ENCODE results near the gene RPS6KC1.

Gene RPS6KC1

GRCh38 chr1:213057264-213058059, 6.4 kb downstream of the RPS6KC1 start:
- no peaks in the 10 kb centered on the region for H3K9me3 ChIP-seq (ENCODE audit: control insufficient read depth, low read length)
- H3K4me1 ChIP-seq (ENCODE audit: control insufficient read depth, insufficient read depth, low read length, poor library complexity, severe bottlenecking) = no peaks in the 10 kb centered on the region
- H3K4me3 ChIP-seq (ENCODE audit: extremely low read depth, insufficient read depth, low read length, poor library complexity, severe bottlenecking) = no peak overlapping the region
- no peaks in the 10 kb centered on the region for H3K36me3 ChIP-seq (ENCODE audit: control insufficient read depth, insufficient read depth, low read length)
- H3K27ac ChIP-seq (ENCODE audit: low read depth, low read length, severe bottlenecking) = no peak overlapping the region
- 100% methylated on average over 1 of the region's 5 CpGs; no CpG with 5 or more reads in 1 of the 2 experiments for WGBS, 2 experiments (ENCODE audit: insufficient coverage in 2 of 2)

- 100% methylated on average over 1 of the region's 2 CpGs; no CpG with 5 or more reads in 1 of the 2 experiments for WGBS, 2 experiments (ENCODE audit: insufficient coverage in 2 of 2)
Measured at GRCh38 chr1:213060836-213061235, 9.8 kb downstream of the RPS6KC1 start.

GRCh38 chr1:213061263-213061662, 10.2 kb downstream of the RPS6KC1 start:
- 100% methylated on average over 1 of the region's 1 CpG; no CpG with 5 or more reads in 1 of the 2 experiments for WGBS, 2 experiments (ENCODE audit: insufficient coverage in 2 of 2)

More at GRCh38 chr1:213060836-213061235, 9.8 kb downstream of the RPS6KC1 start:
- H3K4me3 ChIP-seq (ENCODE audit: extremely low read depth, insufficient read depth, low read length, poor library complexity, severe bottlenecking) = no peak overlapping the region
- H3K27ac ChIP-seq (ENCODE audit: low read depth, low read length, severe bottlenecking) = no peak overlapping the region
- H3K36me3 ChIP-seq (ENCODE audit: control insufficient read depth, insufficient read depth, low read length) = no peaks in the 10 kb centered on the region
- no peaks in the 10 kb centered on the region for H3K4me1 ChIP-seq (ENCODE audit: control insufficient read depth, insufficient read depth, low read length, poor library complexity, severe bottlenecking)
- no peaks in the 10 kb centered on the region for H3K9me3 ChIP-seq (ENCODE audit: control insufficient read depth, low read length)

GRCh38 chr1:213065800-213066199, 14.8 kb downstream of the RPS6KC1 start:
- 93 to 96% methylated on average over 3 to 5 of the region's 5 CpGs for WGBS, 2 experiments (ENCODE audit: insufficient coverage in 2 of 2)
- H3K27ac ChIP-seq (ENCODE audit: low read depth, low read length, severe bottlenecking) = no peak overlapping the region

More at GRCh38 chr1:213061263-213061662, 10.2 kb downstream of the RPS6KC1 start:
- Histone ChIP-seq H3K9me3 (ENCODE audit: control insufficient read depth, low read length) (no peaks in the 10 kb centered on the region), H3K4me1 (ENCODE audit: control insufficient read depth, insufficient read depth, low read length, poor library complexity, severe bottlenecking) (no peaks in the 10 kb centered on the region), H3K36me3 (ENCODE audit: control insufficient read depth, insufficient read depth, low read length) (no peaks in the 10 kb centered on the region), H3K27ac (ENCODE audit: low read depth, low read length, severe bottlenecking) (no peak overlapping the region), H3K4me3 (ENCODE audit: extremely low read depth, insufficient read depth, low read length, poor library complexity, severe bottlenecking) (no peak overlapping the region)

GRCh38 chr1:213066363-213066762, 15.3 kb downstream of the RPS6KC1 start:
- WGBS, 2 experiments (ENCODE audit: insufficient coverage in 2 of 2) = 60 to 65% methylated on average over 1 to 2 of the region's 2 CpGs
- Histone ChIP-seq H3K4me1 (ENCODE audit: control insufficient read depth, insufficient read depth, low read length, poor library complexity, severe bottlenecking) (no peaks in the 10 kb centered on the region), H3K36me3 (ENCODE audit: control insufficient read depth, insufficient read depth, low read length) (no peaks in the 10 kb centered on the region), H3K9me3 (ENCODE audit: control insufficient read depth, low read length) (no peaks in the 10 kb centered on the region), H3K27ac (ENCODE audit: low read depth, low read length, severe bottlenecking) (no peak overlapping the region), H3K4me3 (ENCODE audit: extremely low read depth, insufficient read depth, low read length, poor library complexity, severe bottlenecking) (no peak overlapping the region)

More at GRCh38 chr1:213065800-213066199, 14.8 kb downstream of the RPS6KC1 start:
- Histone ChIP-seq H3K36me3 (ENCODE audit: control insufficient read depth, insufficient read depth, low read length) (no peaks in the 10 kb centered on the region), H3K4me1 (ENCODE audit: control insufficient read depth, insufficient read depth, low read length, poor library complexity, severe bottlenecking) (no peaks in the 10 kb centered on the region), H3K4me3 (ENCODE audit: extremely low read depth, insufficient read depth, low read length, poor library complexity, severe bottlenecking) (no peak overlapping the region), H3K9me3 (ENCODE audit: control insufficient read depth, low read length) (no peaks in the 10 kb centered on the region)

- Histone ChIP-seq H3K4me1 (ENCODE audit: control insufficient read depth, insufficient read depth, low read length, poor library complexity, severe bottlenecking) (no peaks in the 10 kb centered on the region), H3K36me3 (ENCODE audit: control insufficient read depth, insufficient read depth, low read length) (no peaks in the 10 kb centered on the region), H3K4me3 (ENCODE audit: extremely low read depth, insufficient read depth, low read length, poor library complexity, severe bottlenecking) (no peak overlapping the region), H3K9me3 (ENCODE audit: control insufficient read depth, low read length) (no peaks in the 10 kb centered on the region), H3K27ac (ENCODE audit: low read depth, low read length, severe bottlenecking) (no peak overlapping the region)
- WGBS, 2 experiments (ENCODE audit: insufficient coverage in 2 of 2) = 63% methylated on average over 1 of the region's 1 CpG; no CpG with 5 or more reads in 1 of the 2 experiments
Measured at GRCh38 chr1:213067352-213067751, 16.3 kb downstream of the RPS6KC1 start.

GRCh38 chr1:213070406-213070805, 19.4 kb downstream of the RPS6KC1 start:
- no peak overlapping the region for H3K4me3 ChIP-seq (ENCODE audit: extremely low read depth, insufficient read depth, low read length, poor library complexity, severe bottlenecking)
- no peaks in the 10 kb centered on the region for H3K4me1 ChIP-seq (ENCODE audit: control insufficient read depth, insufficient read depth, low read length, poor library complexity, severe bottlenecking)
- H3K36me3 ChIP-seq (ENCODE audit: control insufficient read depth, insufficient read depth, low read length) = no peaks in the 10 kb centered on the region
- WGBS, 2 experiments (ENCODE audit: insufficient coverage in 2 of 2) = 86 to 92% methylated on average over 1 of the region's 2 CpGs
- H3K9me3 ChIP-seq (ENCODE audit: control insufficient read depth, low read length) = no peaks in the 10 kb centered on the region
- no peak overlapping the region for H3K27ac ChIP-seq (ENCODE audit: low read depth, low read length, severe bottlenecking)

- Histone ChIP-seq H3K4me1 (ENCODE audit: control insufficient read depth, insufficient read depth, low read length, poor library complexity, severe bottlenecking) (no peaks in the 10 kb centered on the region), H3K36me3 (ENCODE audit: control insufficient read depth, insufficient read depth, low read length) (peaks cover 6% of the 10 kb centered on the region), H3K4me3 (ENCODE audit: extremely low read depth, insufficient read depth, low read length, poor library complexity, severe bottlenecking) (no peak overlapping the region), H3K27ac (ENCODE audit: low read depth, low read length, severe bottlenecking) (no peak overlapping the region), H3K9me3 (ENCODE audit: control insufficient read depth, low read length) (no peaks in the 10 kb centered on the region)
- 100% methylated on average over 1 of the region's 2 CpGs; no CpG with 5 or more reads in 1 of the 2 experiments for whole genome bisulfite sequencing, 2 experiments (ENCODE audit: insufficient coverage in 2 of 2)
Measured at GRCh38 chr1:213075725-213076124, 24.7 kb downstream of the RPS6KC1 start.

GRCh38 chr1:213082420-213083111, 31.5 kb downstream of the RPS6KC1 start:
- 89 to 90% methylated on average over 1 to 2 of the region's 2 CpGs for WGBS, 2 experiments (ENCODE audit: insufficient coverage in 2 of 2)
- Histone ChIP-seq H3K4me3 (ENCODE audit: extremely low read depth, insufficient read depth, low read length, poor library complexity, severe bottlenecking) (no peak overlapping the region), H3K36me3 (ENCODE audit: control insufficient read depth, insufficient read depth, low read length) (peaks cover 42% of the 10 kb centered on the region), H3K4me1 (ENCODE audit: control insufficient read depth, insufficient read depth, low read length, poor library complexity, severe bottlenecking) (no peaks in the 10 kb centered on the region), H3K27ac (ENCODE audit: low read depth, low read length, severe bottlenecking) (no peak overlapping the region), H3K9me3 (ENCODE audit: control insufficient read depth, low read length) (no peaks in the 10 kb centered on the region)

GRCh38 chr1:213083112-213083445, 32.0 kb downstream of the RPS6KC1 start:
- H3K36me3 ChIP-seq (ENCODE audit: control insufficient read depth, insufficient read depth, low read length) = peaks cover 48% of the 10 kb centered on the region
- WGBS, 2 experiments (ENCODE audit: insufficient coverage in 2 of 2) = 90 to 100% methylated on average over 1 to 3 of the region's 3 CpGs
- no peaks in the 10 kb centered on the region for H3K9me3 ChIP-seq (ENCODE audit: control insufficient read depth, low read length)
- H3K4me3 ChIP-seq (ENCODE audit: extremely low read depth, insufficient read depth, low read length, poor library complexity, severe bottlenecking) = no peak overlapping the region
- H3K4me1 ChIP-seq (ENCODE audit: control insufficient read depth, insufficient read depth, low read length, poor library complexity, severe bottlenecking) = no peaks in the 10 kb centered on the region
- no peak overlapping the region for H3K27ac ChIP-seq (ENCODE audit: low read depth, low read length, severe bottlenecking)

GRCh38 chr1:213087911-213088310, 36.9 kb downstream of the RPS6KC1 start:
- no peak overlapping the region for H3K4me3 ChIP-seq (ENCODE audit: extremely low read depth, insufficient read depth, low read length, poor library complexity, severe bottlenecking)
- H3K9me3 ChIP-seq (ENCODE audit: control insufficient read depth, low read length) = no peaks in the 10 kb centered on the region
- WGBS, 2 experiments (ENCODE audit: insufficient coverage in 2 of 2) = 90 to 100% methylated on average over 3 of the region's 3 CpGs
- H3K4me1 ChIP-seq (ENCODE audit: control insufficient read depth, insufficient read depth, low read length, poor library complexity, severe bottlenecking) = no peaks in the 10 kb centered on the region
- H3K36me3 ChIP-seq (ENCODE audit: control insufficient read depth, insufficient read depth, low read length) = peaks cover 35% of the 10 kb centered on the region
- H3K27ac ChIP-seq (ENCODE audit: low read depth, low read length, severe bottlenecking) = no peak overlapping the region
